HG03060 (cell line): Measurements from ENCODE around the gene CRYGN.

Experiments used
- ATAC-seq: cut with Tn5 transposase; IDR thresholded peaks from one replicate; pipeline ENCODE4 v1.9.1; 2021; ENCODE audit warnings: low read depth, moderate number of reproducible peaks; ENCODE audit not compliant: unreplicated experiment

The CRYGN gene

GRCh38 chr7:151381348-151382078 lies 58.4 kb downstream of the CRYGN start:
- no peak for ATAC-seq

GRCh38 chr7:151381098-151381347 lies 58.9 kb downstream of the CRYGN start:
- no peak for ATAC-seq

GRCh38 chr7:151380199-151381097 lies 59.5 kb downstream of the CRYGN start:
- ATAC-seq, result no peak

- no peak for ATAC-seq
Measured at GRCh38 chr7:151379534-151380198, 60.3 kb downstream of the CRYGN start.

GRCh38 chr7:151379193-151379520 lies 60.8 kb downstream of the CRYGN start:
- no peak for ATAC-seq
